LNCaP clone FGC (cell line): ENCODE results near the gene PHGDH.

ENCODE experiments used
- DNase-seq: peaks from one replicate; pipeline ENCODE4 v3.0.0-alpha.2; 2011; ENCODE audit warnings: low read depth
- H3K4me3 ChIP-seq: 2 replicates; pipeline ENCODE4 v1.5.1; 2011; ENCODE audit warnings: mild to moderate bottlenecking, low read depth, low read length, control low read depth
- CTCF ChIP-seq: IDR thresholded peaks from 2 replicates; pipeline ENCODE4 v1.5.1; 2012; ENCODE audit warnings: mild to moderate bottlenecking; ENCODE audit not compliant: control insufficient read depth, insufficient read depth; ENCODE audit errors: extremely low read depth

PHGDH gene

GRCh38 chr1:119774746-119775490 is 63.2 kb downstream of the PHGDH start:
- no peak for DNase-seq
- TF ChIP-seq CTCF, result no peak
- no peak overlapping the region for H3K4me3 ChIP-seq

GRCh38 chr1:119778359-119778758 is 66.6 kb downstream of the PHGDH start:
- no peak overlapping the region for H3K4me3 ChIP-seq
- TF ChIP-seq CTCF, result no peak
- DNase-seq, result no peak

- DNase-seq, result no peak
- peak overlapping the region; percentile 33; the same call in 1 of the 2 replicates for H3K4me3 ChIP-seq
- no peak for TF ChIP-seq CTCF
Observed at GRCh38 chr1:119778886-119779560, 67.3 kb downstream of the PHGDH start.

- no peak for TF ChIP-seq CTCF
- H3K4me3 ChIP-seq, result peak overlapping the region; percentile 33
- peak; percentile 100 for DNase-seq
Observed at GRCh38 chr1:119779869-119780356, 68.2 kb downstream of the PHGDH start.

- TF ChIP-seq CTCF, result no peak
- DNase-seq, result no peak
- no peak overlapping the region for H3K4me3 ChIP-seq
Observed at GRCh38 chr1:119781434-119782210, 69.9 kb downstream of the PHGDH start.

- no peak for DNase-seq
- TF ChIP-seq CTCF, result no peak
- H3K4me3 ChIP-seq, result no peak overlapping the region
Observed at GRCh38 chr1:119782631-119783325, 71.0 kb downstream of the PHGDH start.
